ENCODE results near the gene AQP6.

Gene AQP6

GRCh38 chr12:50006280-50006679, 33.5 kb downstream of the AQP6 start:
- DNase-seq = no peak

- no peak for DNase-seq
Measured at GRCh38 chr12:50006754-50007442, 34.2 kb downstream of the AQP6 start.

- DNase-seq = no peak
Measured at GRCh38 chr12:50013361-50014147, 40.8 kb downstream of the AQP6 start.

- no peak for DNase-seq
Measured at GRCh38 chr12:50014342-50014741, 41.6 kb downstream of the AQP6 start.

GRCh38 chr12:50016501-50017475, 44.0 kb downstream of the AQP6 start:
- DNase-seq = no peak

- no peak for DNase-seq
Measured at GRCh38 chr12:50017641-50018040, 44.9 kb downstream of the AQP6 start.

GRCh38 chr12:50018154-50018553, 45.4 kb downstream of the AQP6 start:
- DNase-seq = no peak

GRCh38 chr12:50018968-50019367, 46.2 kb downstream of the AQP6 start:
- DNase-seq = no peak

- no peak for DNase-seq
Measured at GRCh38 chr12:50019524-50019923, 46.8 kb downstream of the AQP6 start.

- no peak for DNase-seq
Measured at GRCh38 chr12:50021031-50021430, 48.3 kb downstream of the AQP6 start.

GRCh38 chr12:50022903-50023302, 50.2 kb downstream of the AQP6 start:
- DNase-seq = no peak

- no peak for DNase-seq
Measured at GRCh38 chr12:50024227-50024626, 51.5 kb downstream of the AQP6 start.

GRCh38 chr12:50024805-50025186, 52.0 kb downstream of the AQP6 start:
- no peak for DNase-seq

GRCh38 chr12:50025187-50026059, 52.7 kb downstream of the AQP6 start, which contains the start of gene RACGAP1:
TSS of gene RACGAP1 (minus strand) at chr12:50025494. CDS start at chr12:50016715, 8,779 bp downstream.
- peak; percentile 99 for DNase-seq

GRCh38 chr12:50026691-50027090, 53.9 kb downstream of the AQP6 start:
- DNase-seq = no peak
